Left ventricle myocardium inferior (tissue), 1 donor: ENCODE results near the gene BAHCC1. TPM values are rescaled to one million over a fixed set of nuclear protein-coding genes. Genes with fewer than 3 reads are reported as not detected.

ENCODE experiments used
- DNase-seq: peaks from one replicate; pipeline ENCODE4 v3.0.0-alpha.2; 2020
- H3K27ac ChIP-seq: fragments of 200-600 bp; replicated peaks from 2 replicates; pipeline ENCODE4 v1.8.0; 2021
- H3K27me3 ChIP-seq: fragments of 200-600 bp; 2 replicates; pipeline ENCODE4 v1.8.0; 2021; ENCODE audit warnings: low read depth
- H3K36me3 ChIP-seq: fragments of 200-600 bp; 2 replicates; pipeline ENCODE4 v1.8.0; 2021
- H3K4me1 ChIP-seq: fragments of 200-600 bp; 2 replicates; pipeline ENCODE4 v1.8.0; 2021
- H3K4me3 ChIP-seq: fragments of 200-600 bp; 2 replicates; pipeline ENCODE4 v1.8.0; 2021; ENCODE audit warnings: mild to moderate bottlenecking, moderate library complexity
- H3K9me3 ChIP-seq: fragments of 200-600 bp; replicated peaks from 2 replicates; pipeline ENCODE4 v1.8.0; 2021
- CTCF ChIP-seq: fragments of 200-600 bp; IDR thresholded peaks from 2 replicates; pipeline ENCODE4 v1.8.0; 2021; ENCODE audit warnings: antibody characterized with exemption, mild to moderate bottlenecking, borderline replicate concordance
- intact Hi-C: fragments of 100-400 bp; cut with micrococcal nuclease; formaldehyde crosslinking; loops from one replicate; pipeline ENCODE4 v1.11.0; 2022
- total RNA-seq: library from RNA; stranded (reverse); fragmentation: NEBNext Ultra II Directional; extraction: Animal tissue kit (Norgen Biotek cat#: 25700); gene quantifications from one replicate; pipeline ENCODE4 v1.2.1, GENCODE V29; 2021
- donor health status: DM: no; HTN: yes; CAD: no; lungs with severe emphysema.

BAHCC1 gene
- total RNA-seq, 1 donor from 2014 or later = 7.3 TPM

GRCh38 chr17:81380131-81380530 lies 15.1 kb upstream of the BAHCC1 start:
- intact Hi-C loops = no loop called here
- Histone ChIP-seq H3K4me3 (no peak overlapping the region), H3K4me1 (no peaks in the 10 kb centered on the region), H3K9me3 (no peaks in the 10 kb centered on the region), H3K27ac (no peak overlapping the region), H3K27me3 (no peaks in the 10 kb centered on the region), H3K36me3 (no peaks in the 10 kb centered on the region)
- no peak for DNase-seq
- TF ChIP-seq CTCF = no peak

- Histone ChIP-seq H3K4me3 (no peak overlapping the region), H3K36me3 (no peaks in the 10 kb centered on the region), H3K9me3 (no peaks in the 10 kb centered on the region), H3K27ac (no peak overlapping the region), H3K27me3 (no peaks in the 10 kb centered on the region), H3K4me1 (peaks cover 3% of the 10 kb centered on the region)
- no peak for TF ChIP-seq CTCF
- intact Hi-C loops = no loop called here
- DNase-seq = no peak
Observed at GRCh38 chr17:81380666-81381518, 14.4 kb upstream of the BAHCC1 start.

GRCh38 chr17:81381632-81382577 lies 13.4 kb upstream of the BAHCC1 start:
- no peak for TF ChIP-seq CTCF
- H3K36me3 ChIP-seq = no peaks in the 10 kb centered on the region
- no peak overlapping the region for H3K27ac ChIP-seq
- intact Hi-C loops = no loop called here
- H3K4me3 ChIP-seq = no peak overlapping the region
- no peaks in the 10 kb centered on the region for H3K9me3 ChIP-seq
- H3K4me1 ChIP-seq = peaks cover 13% of the 10 kb centered on the region
- DNase-seq = no peak
- H3K27me3 ChIP-seq = no peaks in the 10 kb centered on the region

GRCh38 chr17:81382851-81383250 lies 12.4 kb upstream of the BAHCC1 start:
- H3K27me3 ChIP-seq = no peaks in the 10 kb centered on the region
- H3K4me3 ChIP-seq = no peak overlapping the region
- H3K27ac ChIP-seq = no peak overlapping the region
- no peaks in the 10 kb centered on the region for H3K9me3 ChIP-seq
- H3K36me3 ChIP-seq = no peaks in the 10 kb centered on the region
- peaks cover 23% of the 10 kb centered on the region for H3K4me1 ChIP-seq
- DNase-seq = no peak
- intact Hi-C loops = no loop called here
- TF ChIP-seq CTCF = no peak

GRCh38 chr17:81383504-81384421 lies 11.5 kb upstream of the BAHCC1 start:
- Histone ChIP-seq H3K27ac (peak overlapping the region; percentile 12), H3K4me3 (no peak overlapping the region), H3K4me1 (peaks cover 32% of the 10 kb centered on the region), H3K27me3 (no peaks in the 10 kb centered on the region), H3K36me3 (no peaks in the 10 kb centered on the region), H3K9me3 (no peaks in the 10 kb centered on the region)
- TF ChIP-seq CTCF = no peak
- intact Hi-C loops = no loop called here
- no peak for DNase-seq
